GM19455 (cell line): ENCODE data around the gene APOBEC3B.
"Not testable (repeated sequence)": the region's sequence is repeated elsewhere in the genome, so short reads cannot be mapped to it uniquely, and the experiment has no call there.

Source experiments
- ATAC-seq: cut with Tn5 transposase; IDR thresholded peaks from one replicate; pipeline ENCODE4 v1.9.1; 2021; ENCODE audit not compliant: unreplicated experiment

APOBEC3B gene

GRCh38 chr22:38987171-38987895, 5.2 kb downstream of the APOBEC3B start:
- ATAC-seq: no peak

GRCh38 chr22:38989466-38989865, 7.3 kb downstream of the APOBEC3B start:
- ATAC-seq: no peak

- ATAC-seq: not testable (repeated sequence)
Observed at GRCh38 chr22:38992871-38993371, 10.8 kb downstream of the APOBEC3B start.

- no peak for ATAC-seq
Observed at GRCh38 chr22:38996105-38996504, 14.0 kb downstream of the APOBEC3B start.

- ATAC-seq: no peak
Observed at GRCh38 chr22:38997518-38997917, 15.4 kb downstream of the APOBEC3B start.

GRCh38 chr22:39003165-39003638, 21.1 kb downstream of the APOBEC3B start:
- ATAC-seq: no peak

GRCh38 chr22:39007177-39007576, 25.0 kb downstream of the APOBEC3B start:
- no peak for ATAC-seq

GRCh38 chr22:39008271-39008850, 26.2 kb downstream of the APOBEC3B start:
- not testable (repeated sequence) for ATAC-seq

GRCh38 chr22:39010946-39011345, 28.8 kb downstream of the APOBEC3B start:
- ATAC-seq: no peak

GRCh38 chr22:39012533-39013511, 30.7 kb downstream of the APOBEC3B start:
- ATAC-seq: no peak

GRCh38 chr22:39013561-39013941, 31.4 kb downstream of the APOBEC3B start:
- not testable (repeated sequence) for ATAC-seq

GRCh38 chr22:39013942-39014722, 32.0 kb downstream of the APOBEC3B start, which contains the start of gene APOBEC3C:
TSS of gene APOBEC3C (plus strand) at chr22:39014257. CDS start at chr22:39014363, 106 bp downstream.
- ATAC-seq: peak; percentile 94

GRCh38 chr22:39014723-39015121, 32.6 kb downstream of the APOBEC3B start:
- not testable (repeated sequence) for ATAC-seq

- no peak for ATAC-seq
Observed at GRCh38 chr22:39016592-39016991, 34.4 kb downstream of the APOBEC3B start.

GRCh38 chr22:39017596-39018365, 35.6 kb downstream of the APOBEC3B start:
- ATAC-seq: no peak

GRCh38 chr22:39020021-39020651, 38.0 kb downstream of the APOBEC3B start:
- not testable (repeated sequence) for ATAC-seq

GRCh38 chr22:39021552-39022250, 39.6 kb downstream of the APOBEC3B start:
- ATAC-seq: no peak

GRCh38 chr22:39024519-39025308, 42.6 kb downstream of the APOBEC3B start:
- no peak for ATAC-seq
